Nephron progenitor cell (in vitro differentiated cells): ENCODE data around the gene ZFAND6.
"Not testable (repeated sequence)": the region's sequence is repeated elsewhere in the genome, so short reads cannot be mapped to it uniquely, and the experiment has no call there.

Source experiments
- DNase-seq: peaks from one replicate; pipeline ENCODE4 v3.0.0; 2021
- H3K27ac Mint-ChIP-seq: 2 replicates; pipeline ENCODE4 v1.8.0; 2021; ENCODE audit warnings: mild to moderate bottlenecking, moderate library complexity, mixed read lengths
- H3K27me3 Mint-ChIP-seq: 2 replicates; pipeline ENCODE4 v1.8.0; 2021; ENCODE audit warnings: mild to moderate bottlenecking, low read depth, mixed read lengths; ENCODE audit not compliant: poor library complexity
- H3K36me3 Mint-ChIP-seq: 2 replicates; pipeline ENCODE4 v1.8.0; 2021; ENCODE audit warnings: low read depth, mixed read lengths
- H3K4me1 Mint-ChIP-seq: 2 replicates; pipeline ENCODE4 v1.8.0; 2021; ENCODE audit warnings: mixed read lengths
- H3K4me3 Mint-ChIP-seq: 2 replicates; pipeline ENCODE4 v1.8.0; 2021; ENCODE audit warnings: mild to moderate bottlenecking, moderate library complexity, mixed read lengths
- H3K9me3 Mint-ChIP-seq: 2 replicates; pipeline ENCODE4 v1.8.0; 2021; ENCODE audit warnings: mild to moderate bottlenecking, moderate library complexity, mixed read lengths
- TF ChIP-seq, protein P1 (sequence below): fragments of 200-600 bp; sonication (generic); IDR thresholded peaks from 2 replicates; pipeline ENCODE4 v1.5.0; 2021; ENCODE audit warnings: antibody characterized with exemption

The ZFAND6 gene

DNA sequence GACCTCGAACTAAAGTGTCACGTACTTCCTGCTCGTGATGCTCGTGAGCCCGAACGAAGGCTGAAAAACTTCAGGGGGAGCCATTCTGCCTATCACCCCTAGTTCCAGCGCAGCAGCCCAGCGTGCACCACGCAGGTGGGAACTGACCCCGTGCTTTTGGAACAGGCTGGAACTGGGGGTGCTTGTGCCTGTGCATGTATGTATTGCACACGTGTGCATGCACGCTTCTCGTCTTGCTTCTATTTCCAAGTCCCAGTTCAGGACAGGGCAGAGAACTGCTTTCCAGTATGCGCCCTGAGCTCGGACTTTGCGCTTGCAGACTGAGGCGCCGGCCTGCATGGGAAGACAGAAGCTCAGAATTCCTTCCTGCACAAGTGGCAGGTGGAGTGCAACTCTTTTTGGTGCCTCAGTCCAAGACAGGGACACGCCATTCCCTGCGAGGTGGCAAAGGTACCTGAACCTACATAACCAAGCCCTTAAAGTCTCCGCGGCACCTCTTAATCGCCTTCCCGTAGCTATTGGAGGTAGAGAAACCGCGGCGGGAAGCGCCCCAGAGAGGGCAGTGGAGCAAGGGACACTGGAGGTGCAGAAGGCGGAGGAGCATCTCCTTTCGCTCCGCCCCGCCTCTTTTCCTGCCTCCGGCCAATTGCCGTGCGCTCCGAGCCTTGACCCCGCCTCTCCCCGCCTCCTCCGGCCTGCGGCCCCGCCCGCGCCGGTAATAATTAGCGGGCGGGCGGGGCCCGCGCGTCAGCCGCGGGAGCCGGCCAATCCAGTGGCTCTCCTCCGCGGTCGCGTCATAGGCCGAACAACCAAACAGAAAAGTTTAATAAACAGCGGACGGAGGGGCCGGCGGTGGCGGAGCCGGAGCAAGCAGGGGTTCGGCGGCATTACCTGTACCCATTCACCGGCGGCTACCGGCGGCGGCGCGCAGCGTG is at the start of gene ZFAND6:
Gene ZFAND6 (plus strand): TSS at position 826 of the 935 bp plus-strand sequence. CDS start 60,669 bp downstream, outside the sequence.
- Mint-ChIP-seq H3K36me3 (no peaks in the 10 kb centered on the region), H3K27me3 (peaks cover 29% of the 10 kb centered on the region), H3K9me3 (peaks cover 4% of the 10 kb centered on the region), H3K4me3 (peak within 1 kb of the TSS; percentile 89), H3K4me1 (peaks cover 33% of the 10 kb centered on the region), H3K27ac (peak within 1 kb of the TSS; percentile 93)
- TF ChIP-seq, protein P1, sequence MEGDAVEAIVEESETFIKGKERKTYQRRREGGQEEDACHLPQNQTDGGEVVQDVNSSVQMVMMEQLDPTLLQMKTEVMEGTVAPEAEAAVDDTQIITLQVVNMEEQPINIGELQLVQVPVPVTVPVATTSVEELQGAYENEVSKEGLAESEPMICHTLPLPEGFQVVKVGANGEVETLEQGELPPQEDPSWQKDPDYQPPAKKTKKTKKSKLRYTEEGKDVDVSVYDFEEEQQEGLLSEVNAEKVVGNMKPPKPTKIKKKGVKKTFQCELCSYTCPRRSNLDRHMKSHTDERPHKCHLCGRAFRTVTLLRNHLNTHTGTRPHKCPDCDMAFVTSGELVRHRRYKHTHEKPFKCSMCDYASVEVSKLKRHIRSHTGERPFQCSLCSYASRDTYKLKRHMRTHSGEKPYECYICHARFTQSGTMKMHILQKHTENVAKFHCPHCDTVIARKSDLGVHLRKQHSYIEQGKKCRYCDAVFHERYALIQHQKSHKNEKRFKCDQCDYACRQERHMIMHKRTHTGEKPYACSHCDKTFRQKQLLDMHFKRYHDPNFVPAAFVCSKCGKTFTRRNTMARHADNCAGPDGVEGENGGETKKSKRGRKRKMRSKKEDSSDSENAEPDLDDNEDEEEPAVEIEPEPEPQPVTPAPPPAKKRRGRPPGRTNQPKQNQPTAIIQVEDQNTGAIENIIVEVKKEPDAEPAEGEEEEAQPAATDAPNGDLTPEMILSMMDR, result no peak
- peak; percentile 98 for DNase-seq

DNA sequence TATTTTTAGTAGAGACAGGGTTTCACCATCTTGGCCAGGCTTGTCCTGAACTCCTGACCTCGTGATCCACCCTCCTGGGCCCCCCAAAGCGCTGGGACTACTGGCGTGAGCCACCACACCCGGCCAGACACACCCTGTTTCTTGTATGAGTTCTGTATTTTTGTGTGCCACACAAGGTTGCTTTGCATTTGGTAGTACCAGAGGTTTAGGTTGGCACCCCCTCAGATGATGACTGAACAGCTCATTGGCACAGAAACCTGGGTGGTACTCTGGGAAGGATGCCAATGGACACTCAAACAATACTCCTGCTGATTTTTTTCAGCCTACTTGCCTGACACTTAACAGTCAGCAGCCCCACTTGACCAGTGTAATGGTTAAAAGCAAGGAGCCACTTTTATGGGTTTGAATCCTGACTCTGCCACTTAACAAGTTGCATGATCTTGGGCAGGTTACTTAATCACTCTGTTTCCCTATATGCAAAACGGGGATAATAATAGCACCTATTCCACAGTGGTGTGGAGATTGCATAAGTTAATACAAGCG is 49.3 kb upstream of the ZFAND6 start:
- no peak overlapping the region for H3K4me3 Mint-ChIP-seq
- H3K27ac Mint-ChIP-seq, result no peak overlapping the region
- TF ChIP-seq, protein P1, result no peak
- DNase-seq, result no peak
- H3K9me3 Mint-ChIP-seq, result peaks cover 11% of the 10 kb centered on the region
- H3K4me1 Mint-ChIP-seq, result no peaks in the 10 kb centered on the region
- H3K36me3 Mint-ChIP-seq, result no peaks in the 10 kb centered on the region
- peaks cover 6% of the 10 kb centered on the region for H3K27me3 Mint-ChIP-seq

DNA sequence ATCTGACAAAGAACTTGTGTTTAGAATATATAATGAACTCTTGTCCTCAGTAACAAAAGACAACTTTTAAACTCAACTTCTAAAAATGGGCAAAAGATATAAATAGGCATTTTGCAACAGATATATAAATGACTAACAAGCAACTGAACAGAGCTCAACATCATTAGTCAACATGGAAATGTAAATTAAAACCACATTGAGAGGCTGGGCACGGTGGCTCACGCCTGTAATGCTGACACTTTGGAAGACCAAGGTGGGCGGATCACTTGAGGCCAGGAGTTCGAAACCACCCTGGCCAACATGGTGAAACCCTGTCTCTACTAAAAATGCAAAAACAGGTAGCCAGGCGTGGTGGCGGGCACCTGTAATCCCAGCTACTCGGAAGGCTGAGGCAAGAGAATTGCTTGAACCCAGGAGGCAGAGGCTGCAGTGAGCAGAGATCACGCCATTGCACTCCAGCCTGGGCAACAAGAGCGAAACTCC is 48.4 kb upstream of the ZFAND6 start:
- not testable (repeated sequence) for H3K27ac Mint-ChIP-seq, DNase-seq, H3K36me3 Mint-ChIP-seq

DNA sequence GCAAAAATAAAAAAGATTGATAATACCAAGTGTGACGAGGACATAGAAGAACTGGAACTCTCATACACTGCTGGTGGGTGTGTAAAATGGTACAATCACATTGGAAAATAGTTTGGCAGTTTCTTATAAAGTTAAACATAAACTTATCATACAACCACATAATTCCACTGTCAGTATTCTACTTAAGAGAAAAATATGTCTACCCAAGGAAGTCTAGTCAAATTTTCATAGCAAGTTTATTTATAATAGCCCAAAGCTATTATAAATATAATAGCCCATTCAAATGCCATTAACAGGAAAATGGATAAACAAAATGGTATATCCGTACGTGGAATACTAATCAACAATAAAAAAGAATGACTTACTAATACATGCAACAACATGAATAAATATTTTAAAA is 47.9 kb upstream of the ZFAND6 start:
- Mint-ChIP-seq H3K27ac (no peak overlapping the region), H3K9me3 (peaks cover 17% of the 10 kb centered on the region), H3K4me3 (no peak overlapping the region), H3K4me1 (no peaks in the 10 kb centered on the region), H3K27me3 (peaks cover 6% of the 10 kb centered on the region), H3K36me3 (no peaks in the 10 kb centered on the region)
- DNase-seq, result no peak
- TF ChIP-seq, protein P1, result no peak

More for the DNA sequence above, 48.4 kb upstream of the ZFAND6 start:
- not testable (repeated sequence) for H3K4me3 Mint-ChIP-seq, H3K27me3 Mint-ChIP-seq, H3K4me1 Mint-ChIP-seq
- peaks cover 17% of the 10 kb centered on the region for H3K9me3 Mint-ChIP-seq

DNA sequence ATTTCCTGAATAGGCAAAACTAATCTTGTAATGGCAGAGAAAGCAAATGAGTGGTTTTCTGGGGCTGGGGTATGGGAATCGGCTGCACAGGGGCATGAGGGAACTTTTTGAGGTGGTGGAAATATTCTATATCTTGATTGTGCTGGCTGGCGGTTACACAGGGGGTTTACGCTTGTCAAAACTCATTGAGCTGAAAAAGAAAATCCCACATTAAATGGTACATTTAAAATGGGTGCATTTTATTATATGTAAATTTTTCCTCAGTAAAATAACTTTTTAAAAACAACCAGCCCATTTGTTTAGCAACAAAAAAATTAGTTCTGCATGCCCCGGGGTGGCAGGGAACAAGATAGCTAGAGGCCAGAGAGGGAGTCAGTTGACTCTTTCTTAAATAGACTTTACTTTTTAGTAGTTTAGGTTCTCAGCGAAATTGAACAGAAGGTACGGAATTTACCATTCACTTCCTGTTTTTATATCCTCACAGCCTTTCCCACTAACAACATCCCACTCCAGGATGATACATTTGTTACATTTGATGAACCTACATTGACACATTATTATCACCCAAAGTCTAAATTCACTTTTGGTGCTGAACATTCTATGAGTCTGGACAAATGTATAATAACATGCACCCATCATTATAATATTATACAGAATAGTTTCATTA is 47.3 kb upstream of the ZFAND6 start:
- no peak overlapping the region for H3K27ac Mint-ChIP-seq
- peaks cover 6% of the 10 kb centered on the region for H3K27me3 Mint-ChIP-seq
- TF ChIP-seq, protein P1, result no peak
- H3K4me1 Mint-ChIP-seq, result no peaks in the 10 kb centered on the region
- peaks cover 21% of the 10 kb centered on the region for H3K9me3 Mint-ChIP-seq
- H3K36me3 Mint-ChIP-seq, result no peaks in the 10 kb centered on the region
- H3K4me3 Mint-ChIP-seq, result no peak overlapping the region
- no peak for DNase-seq

DNA sequence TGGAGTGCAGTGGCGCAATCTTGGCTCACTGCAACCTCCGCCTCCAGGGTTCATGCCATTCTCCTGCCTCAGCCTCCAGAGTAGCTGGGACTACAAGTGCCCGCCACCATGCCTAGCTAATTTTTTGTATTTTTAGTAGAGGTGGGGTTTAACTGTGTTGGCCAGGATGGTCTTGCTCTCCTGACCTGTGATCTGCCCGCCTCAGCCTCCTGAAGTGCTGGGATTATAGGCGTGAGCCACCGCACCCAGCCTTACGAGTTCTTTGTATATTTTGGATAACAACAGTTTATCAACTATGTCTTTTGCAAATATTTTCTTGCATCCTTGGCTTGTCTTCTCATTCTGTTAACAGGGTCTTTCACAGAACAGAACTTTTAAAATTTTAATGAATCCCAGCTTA is 45.3 kb upstream of the ZFAND6 start:
- not testable (repeated sequence) for H3K36me3 Mint-ChIP-seq, H3K27ac Mint-ChIP-seq, DNase-seq, H3K4me3 Mint-ChIP-seq, H3K27me3 Mint-ChIP-seq, H3K4me1 Mint-ChIP-seq
- H3K9me3 Mint-ChIP-seq, result peaks cover 29% of the 10 kb centered on the region
